HUES6 (cell line): Measurements from ENCODE around the gene NTM.

Experiments used
- H3K27ac ChIP-seq: 2 replicates; pipeline ENCODE4 v1.7.0; 2013; ENCODE audit warnings: low read depth, mild to moderate bottlenecking, low read length, inconsistent platforms
- H3K27me3 ChIP-seq: 2 replicates; pipeline ENCODE4 v1.6.1; 2013; ENCODE audit warnings: low read length; ENCODE audit not compliant: control insufficient read depth, insufficient read depth
- H3K36me3 ChIP-seq: 2 replicates; pipeline ENCODE4 v1.6.1; 2013; ENCODE audit warnings: low read length; ENCODE audit not compliant: control insufficient read depth, insufficient read depth
- H3K4me1 ChIP-seq: 2 replicates; pipeline ENCODE4 v1.6.1; 2013; ENCODE audit warnings: low read length; ENCODE audit not compliant: control insufficient read depth, insufficient read depth
- H3K4me3 ChIP-seq: 2 replicates; pipeline ENCODE4 v1.5.1; 2013; ENCODE audit warnings: low read depth, low read length
- H3K9ac ChIP-seq: one replicate; pipeline ENCODE4 v1.6.1; 2013; ENCODE audit warnings: mild to moderate bottlenecking, low read length
- H3K9me3 ChIP-seq: 2 replicates; pipeline ENCODE4 v1.6.1; 2013; ENCODE audit warnings: low read depth, low read length; ENCODE audit not compliant: control insufficient read depth, insufficient read depth

The NTM gene

DNA sequence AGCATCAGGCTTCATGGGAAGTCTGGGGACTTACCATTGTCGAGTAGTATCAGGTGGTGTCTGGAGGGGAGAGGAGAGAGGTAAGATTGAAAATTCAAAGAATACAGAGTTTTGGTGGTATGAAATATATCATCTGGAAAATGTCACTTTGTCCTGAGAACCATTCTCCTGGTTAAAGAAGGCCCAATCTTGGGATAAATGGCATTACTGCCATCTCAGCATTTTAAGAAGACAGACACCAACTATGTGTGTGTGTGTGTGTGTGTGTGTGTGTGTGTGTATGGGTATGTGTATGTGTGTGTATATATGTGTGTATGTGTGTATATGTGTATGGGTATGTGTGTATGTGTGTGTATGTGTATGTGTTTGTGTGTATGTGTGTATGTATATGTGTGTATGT is 673.3 kb downstream of the NTM start:
- no peaks in the 10 kb centered on the region for H3K9me3 ChIP-seq
- H3K4me3 ChIP-seq: no peak overlapping the region
- H3K36me3 ChIP-seq: no peaks in the 10 kb centered on the region
- H3K27ac ChIP-seq: no peak overlapping the region
- H3K9ac ChIP-seq: no peak overlapping the region
- no peaks in the 10 kb centered on the region; the same call in 1 of the 2 replicates for H3K4me1 ChIP-seq
- H3K27me3 ChIP-seq: peaks cover 2% of the 10 kb centered on the region; the same call in 1 of the 2 replicates

DNA sequence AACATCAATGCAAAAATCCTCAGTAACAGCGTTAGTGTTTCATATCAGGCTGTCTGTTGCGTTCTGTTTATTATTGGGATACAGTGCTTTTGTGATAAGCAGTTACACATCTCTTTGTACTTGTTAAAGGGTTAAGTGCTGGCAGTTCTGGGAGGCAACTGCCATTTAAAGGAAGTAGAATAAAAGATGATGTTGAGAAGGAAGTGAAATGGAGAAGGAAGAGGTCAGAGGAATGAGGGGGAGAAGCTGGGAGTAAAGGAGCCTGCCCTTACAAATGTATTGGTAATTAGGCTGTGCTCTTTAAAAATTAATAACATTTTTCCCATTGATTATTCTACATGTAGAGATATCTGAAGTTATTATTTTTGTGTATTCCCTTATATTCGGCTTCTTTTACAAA is 674.7 kb downstream of the NTM start:
- H3K4me3 ChIP-seq: no peak overlapping the region
- H3K4me1 ChIP-seq: no peaks in the 10 kb centered on the region; the same call in 1 of the 2 replicates
- H3K27ac ChIP-seq: no peak overlapping the region

DNA sequence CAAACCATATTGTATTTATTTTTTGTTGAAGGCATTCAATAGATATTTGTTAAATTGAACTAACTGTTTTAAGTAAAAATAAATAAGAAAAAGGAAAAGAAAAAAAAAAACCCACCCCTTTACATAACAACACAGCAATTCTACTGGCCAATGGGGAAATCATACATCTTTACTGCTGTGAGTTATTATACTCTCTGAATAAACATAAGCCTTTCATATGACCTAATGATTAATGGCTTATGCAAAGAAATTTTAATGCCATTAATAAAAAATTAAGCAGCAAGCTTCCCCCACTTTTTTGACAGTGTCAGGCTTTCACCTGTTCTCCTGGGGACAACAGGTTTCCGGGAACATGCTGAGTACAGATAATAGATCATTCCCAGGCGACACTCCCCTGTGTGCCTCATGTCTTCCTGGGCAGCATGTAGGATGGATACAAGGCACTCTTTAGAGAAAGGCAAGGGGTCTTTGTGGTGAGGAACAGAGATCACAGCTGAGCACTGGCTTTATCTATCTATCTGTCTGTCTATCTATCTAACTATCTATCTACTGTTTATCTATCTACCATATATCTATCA is 676.0 kb downstream of the NTM start:
- Histone ChIP-seq H3K4me1 (peaks cover 10% of the 10 kb centered on the region), H3K27me3 (no peaks in the 10 kb centered on the region)

More for the DNA sequence above, 674.7 kb downstream of the NTM start:
- H3K9me3 ChIP-seq: no peaks in the 10 kb centered on the region
- H3K27me3 ChIP-seq: no peaks in the 10 kb centered on the region
- no peaks in the 10 kb centered on the region for H3K36me3 ChIP-seq
- no peak overlapping the region for H3K9ac ChIP-seq

DNA sequence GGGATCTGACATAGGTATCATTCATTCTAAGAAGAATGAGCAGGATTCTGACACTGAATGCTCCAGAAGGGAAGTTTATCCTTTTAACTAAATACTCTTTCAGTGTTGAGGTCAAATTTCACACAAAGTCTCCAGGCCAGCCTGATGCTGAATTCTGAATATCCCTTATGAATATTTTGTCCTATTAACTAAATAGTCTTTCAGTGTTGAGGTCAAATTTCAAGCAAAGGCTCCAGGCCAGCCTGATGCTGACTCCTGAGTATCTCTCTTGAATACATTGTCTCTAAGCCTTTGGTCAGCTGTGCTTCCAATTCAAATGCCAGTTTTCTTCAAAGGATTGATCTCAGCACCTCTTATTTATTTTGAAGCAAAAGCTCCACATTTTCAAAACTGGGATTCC is 676.8 kb downstream of the NTM start:
- Histone ChIP-seq H3K36me3 (no peaks in the 10 kb centered on the region), H3K4me3 (no peak overlapping the region), H3K9me3 (no peaks in the 10 kb centered on the region), H3K27ac (no peak overlapping the region), H3K4me1 (peaks cover 10% of the 10 kb centered on the region), H3K9ac (no peak overlapping the region), H3K27me3 (no peaks in the 10 kb centered on the region)

More for the DNA sequence above, 676.0 kb downstream of the NTM start:
- Histone ChIP-seq H3K4me3 (no peak overlapping the region), H3K9me3 (no peaks in the 10 kb centered on the region), H3K36me3 (no peaks in the 10 kb centered on the region), H3K9ac (no peak overlapping the region), H3K27ac (no peak overlapping the region)

DNA sequence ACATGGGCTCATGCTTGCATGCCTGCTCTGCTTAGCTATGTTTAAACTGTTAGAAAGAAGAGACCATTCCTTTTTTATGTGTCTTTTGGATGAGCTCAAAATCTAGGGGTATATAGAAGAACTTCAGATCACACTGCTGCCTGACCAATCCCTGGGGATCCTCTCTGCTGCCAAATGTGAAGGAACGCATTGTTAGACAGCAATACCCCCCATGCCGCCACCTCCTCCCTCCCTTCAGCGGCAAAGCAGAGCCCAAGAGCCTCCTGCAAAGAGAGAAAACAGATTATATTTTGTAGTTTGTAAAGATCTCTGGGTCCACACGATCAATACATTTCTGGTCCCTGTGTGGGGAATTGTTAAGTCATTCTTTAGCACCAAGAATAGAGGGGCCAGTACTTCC is 677.6 kb downstream of the NTM start:
- H3K36me3 ChIP-seq: no peaks in the 10 kb centered on the region
- no peak overlapping the region for H3K27ac ChIP-seq
- H3K4me3 ChIP-seq: no peak overlapping the region
- no peak overlapping the region for H3K9ac ChIP-seq
- H3K4me1 ChIP-seq: peaks cover 10% of the 10 kb centered on the region
- no peaks in the 10 kb centered on the region for H3K27me3 ChIP-seq
- H3K9me3 ChIP-seq: no peaks in the 10 kb centered on the region

DNA sequence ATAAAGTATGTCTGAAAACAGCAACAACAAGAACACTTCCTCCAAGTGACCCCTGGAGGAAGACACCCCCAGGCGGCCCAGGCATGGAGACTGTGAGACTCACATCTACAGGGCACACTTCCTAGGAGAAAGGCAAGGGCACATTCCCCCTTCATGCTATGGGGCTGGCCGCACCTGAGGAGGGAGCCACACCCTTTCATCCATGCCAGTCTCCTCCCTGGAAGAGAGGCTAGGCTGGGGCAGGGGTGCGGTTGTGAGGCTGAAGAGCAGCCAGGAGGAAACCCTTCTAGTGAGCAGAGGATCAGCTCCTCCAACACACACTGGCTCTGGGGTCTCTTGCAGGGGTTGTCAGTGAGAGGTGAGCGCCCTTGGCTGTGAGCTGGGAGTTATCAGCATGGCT is 678.8 kb downstream of the NTM start:
- H3K27me3 ChIP-seq: no peaks in the 10 kb centered on the region
- no peaks in the 10 kb centered on the region for H3K9me3 ChIP-seq
- no peaks in the 10 kb centered on the region for H3K36me3 ChIP-seq
- H3K27ac ChIP-seq: no peak overlapping the region
- H3K9ac ChIP-seq: no peak overlapping the region
- H3K4me1 ChIP-seq: peaks cover 10% of the 10 kb centered on the region
- H3K4me3 ChIP-seq: no peak overlapping the region

DNA sequence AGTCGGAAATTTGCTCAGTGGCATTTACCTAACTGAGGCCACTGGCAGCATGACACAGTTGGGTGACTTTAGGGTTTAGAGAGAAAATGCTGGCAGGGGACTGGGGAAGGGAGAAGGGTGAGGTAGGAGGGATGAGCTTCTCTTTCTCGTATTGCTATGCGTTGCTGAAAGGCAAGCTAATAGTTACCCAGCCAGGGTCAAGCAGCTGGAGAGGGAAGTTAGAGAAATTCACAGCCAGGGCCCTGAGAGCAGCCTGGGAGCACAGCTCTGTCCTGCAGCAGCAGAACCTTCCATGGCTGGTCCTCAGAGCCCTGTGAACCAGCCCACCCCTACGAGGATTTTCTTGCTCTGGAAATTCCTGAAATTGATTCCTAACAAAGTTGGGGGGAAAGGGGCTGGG is 679.6 kb downstream of the NTM start:
- no peak overlapping the region for H3K9ac ChIP-seq
- H3K27me3 ChIP-seq: no peaks in the 10 kb centered on the region
- no peak overlapping the region for H3K27ac ChIP-seq
- no peak overlapping the region for H3K4me3 ChIP-seq
- H3K36me3 ChIP-seq: no peaks in the 10 kb centered on the region
- no peaks in the 10 kb centered on the region for H3K9me3 ChIP-seq
- H3K4me1 ChIP-seq: peaks cover 10% of the 10 kb centered on the region

DNA sequence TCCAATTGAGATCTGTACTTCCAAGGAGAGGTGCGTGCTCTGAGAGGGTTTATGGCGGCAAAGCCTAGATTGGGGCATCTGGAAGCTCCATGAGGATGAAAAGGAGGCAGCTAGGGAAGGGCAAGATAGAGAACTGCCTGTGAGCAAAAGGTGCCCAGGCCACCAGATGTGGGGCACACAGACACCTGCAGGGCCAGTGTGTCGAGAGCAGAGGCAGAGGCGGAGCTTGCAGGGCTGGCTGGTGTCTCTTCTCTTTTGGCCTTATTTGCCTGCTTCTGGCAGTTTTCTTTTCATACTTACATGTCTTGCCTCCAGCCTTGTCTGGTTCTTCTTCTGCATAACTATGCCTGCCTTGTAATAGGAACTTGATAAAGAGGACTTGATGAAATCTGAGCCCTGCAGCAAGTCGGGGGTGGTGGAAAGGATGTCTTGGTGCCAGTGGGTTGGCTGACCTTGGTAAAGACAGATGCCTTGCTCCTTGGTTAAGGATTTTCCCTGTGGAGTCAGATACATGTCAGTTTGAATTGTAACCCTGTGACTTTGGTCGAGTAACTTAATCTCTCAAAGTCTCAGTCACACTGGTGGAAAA is 680.3 kb downstream of the NTM start:
- Histone ChIP-seq H3K27me3 (no peaks in the 10 kb centered on the region), H3K27ac (no peak overlapping the region), H3K4me3 (no peak overlapping the region), H3K4me1 (peaks cover 10% of the 10 kb centered on the region), H3K9me3 (no peaks in the 10 kb centered on the region), H3K36me3 (no peaks in the 10 kb centered on the region), H3K9ac (no peak overlapping the region)

DNA sequence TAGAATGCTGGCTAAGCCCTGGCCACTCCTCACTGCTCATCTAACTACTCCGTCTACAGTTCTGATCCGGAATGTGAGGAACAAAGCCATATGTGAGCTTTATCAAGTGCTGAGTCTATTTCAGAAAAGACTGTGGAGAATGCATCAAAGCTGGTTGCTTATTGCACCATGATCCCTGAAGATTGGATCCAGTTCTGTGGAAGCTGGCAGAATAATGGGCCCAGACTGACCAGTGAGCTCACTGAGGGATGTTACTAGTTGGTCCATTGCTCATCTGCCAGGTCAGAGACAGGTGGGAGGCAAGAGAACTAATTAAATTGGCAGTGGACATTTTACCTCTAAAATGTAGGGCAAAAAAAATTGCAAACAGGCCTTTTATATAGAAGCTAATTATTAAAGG is 681.3 kb downstream of the NTM start:
- H3K4me1 ChIP-seq: peaks cover 10% of the 10 kb centered on the region
- no peak overlapping the region for H3K4me3 ChIP-seq
- H3K36me3 ChIP-seq: no peaks in the 10 kb centered on the region
- H3K9me3 ChIP-seq: no peaks in the 10 kb centered on the region
- H3K27me3 ChIP-seq: no peaks in the 10 kb centered on the region
- H3K27ac ChIP-seq: no peak overlapping the region
- H3K9ac ChIP-seq: no peak overlapping the region

DNA sequence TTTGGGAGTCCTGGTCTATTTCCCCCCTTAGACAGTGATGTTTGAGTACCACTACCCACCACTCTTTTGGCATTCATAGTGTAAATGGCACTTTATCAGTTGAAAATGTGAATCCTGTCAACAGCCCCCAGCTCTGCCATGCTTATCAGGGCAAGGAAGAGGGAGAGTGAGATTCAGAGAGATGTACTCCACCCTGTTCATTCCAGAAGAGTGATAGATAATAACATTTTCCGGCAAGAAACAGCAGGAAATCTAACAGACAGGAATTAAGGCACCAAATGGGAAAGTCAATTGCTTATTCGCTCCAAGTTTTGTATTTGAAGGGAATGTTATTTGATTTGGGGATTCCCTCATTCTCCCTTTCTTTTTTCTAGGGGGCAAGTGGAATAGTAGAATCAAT is 681.9 kb downstream of the NTM start:
- Histone ChIP-seq H3K4me1 (peaks cover 10% of the 10 kb centered on the region), H3K27me3 (no peaks in the 10 kb centered on the region), H3K9ac (no peak overlapping the region), H3K36me3 (no peaks in the 10 kb centered on the region), H3K9me3 (no peaks in the 10 kb centered on the region), H3K4me3 (no peak overlapping the region), H3K27ac (no peak overlapping the region)

DNA sequence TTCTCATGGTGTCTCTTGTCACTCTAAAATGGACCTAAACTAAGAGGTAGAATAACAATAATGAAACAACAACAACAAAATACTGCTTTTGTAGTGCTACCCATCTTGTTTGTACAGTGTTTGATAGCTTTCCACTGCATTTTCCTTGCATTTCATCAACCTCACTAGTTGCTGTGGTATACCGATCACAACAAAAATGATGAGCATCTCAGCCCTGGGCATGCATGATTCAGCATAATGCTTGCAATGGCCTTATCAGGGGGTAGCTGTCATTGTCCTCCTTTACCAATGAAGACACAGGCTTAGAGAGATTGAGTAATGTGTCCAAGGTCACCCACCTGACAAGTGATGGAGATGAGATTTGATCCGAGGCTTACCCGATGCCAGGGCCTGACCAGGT is 682.5 kb downstream of the NTM start:
- H3K36me3 ChIP-seq: no peaks in the 10 kb centered on the region
- no peaks in the 10 kb centered on the region for H3K9me3 ChIP-seq

More for the DNA sequence above, 682.5 kb downstream of the NTM start:
- H3K27me3 ChIP-seq: no peaks in the 10 kb centered on the region
- peaks cover 12% of the 10 kb centered on the region for H3K4me1 ChIP-seq
- no peak overlapping the region for H3K27ac ChIP-seq
- no peak overlapping the region for H3K9ac ChIP-seq
- no peak overlapping the region for H3K4me3 ChIP-seq
